Neural cell (in vitro differentiated cells): Measurements from ENCODE around the gene SIK3.

Source experiments
- CTCF ChIP-seq: fragments of 450-650 bp; IDR thresholded peaks from 2 replicates; pipeline ENCODE4 v1.5.1; 2014; ENCODE audit warnings: antibody characterized with exemption, mild to moderate bottlenecking, moderate library complexity; ENCODE audit not compliant: poor library complexity, severe bottlenecking
- EZH2 ChIP-seq: fragments of 200-600, 300-800 bp; shearing (Covaris generic), sonication (generic); IDR thresholded peaks from 2 replicates; pipeline ENCODE4 v1.6.1; 2014; ENCODE audit warnings: antibody characterized with exemption, low read length, borderline replicate concordance, mild to moderate bottlenecking; ENCODE audit not compliant: insufficient read depth, poor library complexity, severe bottlenecking
- SMC3 ChIP-seq: fragments of 450-650 bp; conservative IDR thresholded peaks from 2 replicates; pipeline ENCODE4 v1.6.1; 2014; ENCODE audit warnings: antibody characterized with exemption, mild to moderate bottlenecking, moderate library complexity; ENCODE audit not compliant: poor library complexity

GRCh38 chr11:116888024-116888423, 210.2 kb downstream of the SIK3 start:
- TF ChIP-seq CTCF, result no peak
- no peak for TF ChIP-seq EZH2
- TF ChIP-seq SMC3, result no peak
